ENCODE measurements around the gene ZSWIM5.
"Not testable (repeated sequence)": the region's sequence is repeated elsewhere in the genome, so short reads cannot be mapped to it uniquely, and the experiment has no call there.

ZSWIM5 gene

GRCh38 chr1:45216200-45216541 lies 9.8 kb upstream of the ZSWIM5 start:
- Histone ChIP-seq H3K36me3 (ENCODE audit: insufficient read depth, low read length) (no peaks in the 10 kb centered on the region), H3K9ac (ENCODE audit: low read depth, low read length) (no peak overlapping the region), H3K9me3 (ENCODE audit: control insufficient read depth, insufficient read depth, low read length) (no peaks in the 10 kb centered on the region), H3K4me1 (ENCODE audit: insufficient read depth, low read length) (no peaks in the 10 kb centered on the region)

- no peaks in the 10 kb centered on the region for H3K36me3 ChIP-seq (ENCODE audit: insufficient read depth, low read length)
- H3K4me1 ChIP-seq (ENCODE audit: insufficient read depth, low read length), result no peaks in the 10 kb centered on the region
- H3K9ac ChIP-seq (ENCODE audit: low read depth, low read length), result no peak overlapping the region
- H3K9me3 ChIP-seq (ENCODE audit: control insufficient read depth, insufficient read depth, low read length), result no peaks in the 10 kb centered on the region
These were observed 9.2 kb upstream of the ZSWIM5 start for GRCh38 chr1:45215485-45216199.

GRCh38 chr1:45213892-45214291 lies 7.5 kb upstream of the ZSWIM5 start:
- Histone ChIP-seq H3K9me3 (ENCODE audit: control insufficient read depth, insufficient read depth, low read length) (no peaks in the 10 kb centered on the region), H3K4me1 (ENCODE audit: insufficient read depth, low read length) (no peaks in the 10 kb centered on the region), H3K36me3 (ENCODE audit: insufficient read depth, low read length) (no peaks in the 10 kb centered on the region), H3K9ac (ENCODE audit: low read depth, low read length) (no peak overlapping the region)

GRCh38 chr1:45211076-45211475 lies 4.7 kb upstream of the ZSWIM5 start:
- no peaks in the 10 kb centered on the region for H3K36me3 ChIP-seq (ENCODE audit: insufficient read depth, low read length)
- H3K9me3 ChIP-seq (ENCODE audit: control insufficient read depth, insufficient read depth, low read length), result no peaks in the 10 kb centered on the region
- no peaks in the 10 kb centered on the region for H3K4me1 ChIP-seq (ENCODE audit: insufficient read depth, low read length)
- no peak overlapping the region for H3K9ac ChIP-seq (ENCODE audit: low read depth, low read length)

- Histone ChIP-seq H3K36me3 (ENCODE audit: insufficient read depth, low read length) (no peaks in the 10 kb centered on the region), H3K4me1 (ENCODE audit: insufficient read depth, low read length) (no peaks in the 10 kb centered on the region), H3K9ac (ENCODE audit: low read depth, low read length) (peak overlapping the region; percentile 19; the same call in 1 of the 2 replicates), H3K9me3 (ENCODE audit: control insufficient read depth, insufficient read depth, low read length) (no peaks in the 10 kb centered on the region)
These were observed 611 bp upstream of the ZSWIM5 start for GRCh38 chr1:45206808-45207623.

GRCh38 chr1:45205011-45205909 lies 1.1 kb downstream of the ZSWIM5 start:
- H3K4me1 ChIP-seq (ENCODE audit: insufficient read depth, low read length), result no peaks in the 10 kb centered on the region
- no peaks in the 10 kb centered on the region for H3K9me3 ChIP-seq (ENCODE audit: control insufficient read depth, insufficient read depth, low read length)
- H3K9ac ChIP-seq (ENCODE audit: low read depth, low read length), result peak overlapping the region; percentile 36; the same call in 1 of the 2 replicates
- no peaks in the 10 kb centered on the region for H3K36me3 ChIP-seq (ENCODE audit: insufficient read depth, low read length)

GRCh38 chr1:45200906-45201500 lies 5.4 kb downstream of the ZSWIM5 start:
- H3K9me3 ChIP-seq (ENCODE audit: control insufficient read depth, insufficient read depth, low read length), result no peaks in the 10 kb centered on the region; the same call in 1 of the 2 replicates
- no peak overlapping the region for H3K9ac ChIP-seq (ENCODE audit: low read depth, low read length)
- H3K4me1 ChIP-seq (ENCODE audit: insufficient read depth, low read length), result no peaks in the 10 kb centered on the region
- H3K36me3 ChIP-seq (ENCODE audit: insufficient read depth, low read length), result no peaks in the 10 kb centered on the region

- Histone ChIP-seq H3K36me3 (ENCODE audit: insufficient read depth, low read length) (no peaks in the 10 kb centered on the region), H3K9ac (ENCODE audit: low read depth, low read length) (no peak overlapping the region), H3K9me3 (ENCODE audit: control insufficient read depth, insufficient read depth, low read length) (no peaks in the 10 kb centered on the region; the same call in 1 of the 2 replicates), H3K4me1 (ENCODE audit: insufficient read depth, low read length) (no peaks in the 10 kb centered on the region)
These were observed 6.0 kb downstream of the ZSWIM5 start for GRCh38 chr1:45200435-45200834.

GRCh38 chr1:45198185-45198584 lies 8.2 kb downstream of the ZSWIM5 start:
- no peaks in the 10 kb centered on the region for H3K4me1 ChIP-seq (ENCODE audit: insufficient read depth, low read length)
- H3K36me3 ChIP-seq (ENCODE audit: insufficient read depth, low read length), result no peaks in the 10 kb centered on the region
- H3K9ac ChIP-seq (ENCODE audit: low read depth, low read length), result no peak overlapping the region
- no peaks in the 10 kb centered on the region; the same call in 1 of the 2 replicates for H3K9me3 ChIP-seq (ENCODE audit: control insufficient read depth, insufficient read depth, low read length)

- Histone ChIP-seq H3K9me3 (ENCODE audit: control insufficient read depth, insufficient read depth, low read length) (no peaks in the 10 kb centered on the region; the same call in 1 of the 2 replicates), H3K4me1 (ENCODE audit: insufficient read depth, low read length) (no peaks in the 10 kb centered on the region), H3K9ac (ENCODE audit: low read depth, low read length) (no peak overlapping the region), H3K36me3 (ENCODE audit: insufficient read depth, low read length) (no peaks in the 10 kb centered on the region)
These were observed 9.5 kb downstream of the ZSWIM5 start for GRCh38 chr1:45196863-45197262.

- Histone ChIP-seq H3K36me3 (ENCODE audit: insufficient read depth, low read length) (no peaks in the 10 kb centered on the region), H3K9ac (ENCODE audit: low read depth, low read length) (no peak overlapping the region), H3K9me3 (ENCODE audit: control insufficient read depth, insufficient read depth, low read length) (no peaks in the 10 kb centered on the region), H3K4me1 (ENCODE audit: insufficient read depth, low read length) (no peaks in the 10 kb centered on the region)
These were observed 15.0 kb downstream of the ZSWIM5 start for GRCh38 chr1:45191418-45191783.

GRCh38 chr1:45187725-45188124 lies 18.7 kb downstream of the ZSWIM5 start:
- no peak overlapping the region for H3K9ac ChIP-seq (ENCODE audit: low read depth, low read length)
- no peaks in the 10 kb centered on the region for H3K4me1 ChIP-seq (ENCODE audit: insufficient read depth, low read length)
- H3K9me3 ChIP-seq (ENCODE audit: control insufficient read depth, insufficient read depth, low read length), result no peaks in the 10 kb centered on the region
- H3K36me3 ChIP-seq (ENCODE audit: insufficient read depth, low read length), result no peaks in the 10 kb centered on the region

GRCh38 chr1:45179918-45180519 lies 26.4 kb downstream of the ZSWIM5 start:
- H3K9ac ChIP-seq (ENCODE audit: low read depth, low read length); H3K9me3 ChIP-seq (ENCODE audit: control insufficient read depth, insufficient read depth, low read length); H3K36me3 ChIP-seq (ENCODE audit: insufficient read depth, low read length); H3K4me1 ChIP-seq (ENCODE audit: insufficient read depth, low read length): not testable (repeated sequence)

GRCh38 chr1:45177452-45177851 lies 29.0 kb downstream of the ZSWIM5 start:
- H3K9me3 ChIP-seq (ENCODE audit: control insufficient read depth, insufficient read depth, low read length), result no peaks in the 10 kb centered on the region; the same call in 1 of the 2 replicates
- no peaks in the 10 kb centered on the region for H3K36me3 ChIP-seq (ENCODE audit: insufficient read depth, low read length)
- no peak overlapping the region for H3K9ac ChIP-seq (ENCODE audit: low read depth, low read length)
- H3K4me1 ChIP-seq (ENCODE audit: insufficient read depth, low read length), result no peaks in the 10 kb centered on the region

All from ES-I3 (cell line).